B cell (primary cell): ENCODE measurements around the gene SLC25A13.

Experiments used
- CTCF ChIP-seq: fragments of 200-600 bp; IDR thresholded peaks from one replicate; pipeline ENCODE4 v1.8.0; 2022; ENCODE audit warnings: antibody characterized with exemption, mild to moderate bottlenecking
- EZH2 ChIP-seq: IDR thresholded peaks from 2 replicates; pipeline ENCODE4 v1.6.1; 2012; ENCODE audit warnings: borderline replicate concordance, low read depth, mild to moderate bottlenecking, moderate library complexity, low read length; ENCODE audit not compliant: insufficient read depth, poor library complexity, severe bottlenecking

- no peak for TF ChIP-seq CTCF
- TF ChIP-seq EZH2: no peak
Measured at GRCh38 chr7:96312502-96312901, 9.4 kb downstream of the SLC25A13 start.
